GM21423 (cell line): ENCODE data around the gene GNG3.
"Not testable (repeated sequence)": the region's sequence is repeated elsewhere in the genome, so short reads cannot be mapped to it uniquely, and the experiment has no call there.

Experiments used
- ATAC-seq: cut with Tn5 transposase; IDR thresholded peaks from one replicate; pipeline ENCODE4 v1.9.1; 2021; ENCODE audit warnings: mild to moderate bottlenecking, moderate library complexity; ENCODE audit not compliant: unreplicated experiment

The GNG3 gene

GRCh38 chr11:62707277-62707861 lies at the start of gene GNG3, which contains the start of gene BSCL2:
Gene GNG3 (plus strand): TSS chr11:62707676. CDS start chr11:62708296, 620 bp downstream.
Gene BSCL2 (minus strand): TSS chr11:62707424. CDS start chr11:62707195, 229 bp downstream.
- no peak for ATAC-seq

DNA sequence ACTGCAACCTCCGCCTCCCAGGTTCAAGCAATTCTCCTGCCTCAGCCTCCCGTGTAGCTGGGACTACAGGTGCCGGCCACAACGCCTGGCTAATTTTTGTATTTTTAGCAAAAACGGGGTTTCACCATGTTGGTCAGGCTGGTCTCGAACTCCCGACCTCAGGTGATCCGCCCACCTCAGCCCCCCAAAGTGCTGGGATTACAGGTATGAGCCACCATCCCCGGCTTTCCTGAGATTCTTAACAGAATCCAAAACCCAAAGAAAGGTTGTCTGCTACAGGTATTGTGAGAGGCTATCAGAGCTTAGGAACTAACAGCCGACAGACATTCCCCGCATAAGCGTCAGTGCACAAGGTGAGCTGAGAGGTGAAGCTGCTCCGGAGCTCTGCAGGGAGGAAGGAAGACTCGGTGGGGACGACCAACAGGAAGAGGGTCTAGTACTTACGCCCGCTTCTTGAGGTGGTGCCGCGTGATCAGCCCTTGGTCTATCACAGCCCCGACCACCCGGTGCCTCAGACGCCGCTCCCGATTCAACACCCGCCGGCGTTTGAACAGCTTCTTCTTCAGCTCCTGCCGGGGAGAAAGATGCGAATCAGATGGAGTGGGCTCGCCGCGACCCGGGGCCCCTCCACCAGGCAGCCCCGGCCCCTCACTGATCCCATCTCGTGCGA lies 42.9 kb upstream of the GNG3 start:
- peak; percentile 21 for ATAC-seq

DNA sequence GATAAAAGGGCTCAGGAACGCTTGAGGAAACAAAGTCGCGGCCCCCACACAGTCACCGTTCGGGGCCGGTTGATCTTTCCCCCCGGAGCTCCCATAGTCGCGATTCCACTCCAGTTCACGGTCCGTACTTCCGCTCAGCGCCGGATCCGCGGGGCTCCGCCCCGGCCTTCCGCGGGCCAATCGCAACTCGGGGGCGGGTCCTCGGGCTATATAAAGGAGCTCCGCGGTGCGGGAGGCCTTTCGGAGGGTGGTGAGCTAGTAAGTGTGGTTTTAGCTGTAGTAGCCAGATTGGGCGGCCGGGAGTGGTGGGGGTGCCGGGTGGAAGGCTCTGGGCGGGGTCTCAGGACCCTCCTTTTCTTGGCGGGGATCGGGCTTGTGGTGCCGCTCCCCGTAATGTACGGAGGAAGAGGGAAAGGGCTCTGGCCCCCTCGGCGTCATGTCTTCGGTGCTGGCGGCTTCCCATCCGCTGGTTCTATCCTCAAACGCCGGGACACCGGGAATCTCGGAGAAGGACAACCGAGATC lies 42.3 kb upstream of the GNG3 start, which contains the start of the genes C11orf98 and CSKMT:
Gene C11orf98, minus strand, starts transcription at position 136 of the 524 bp plus-strand sequence. Its CDS starts 41 bp downstream, at position 95.
Gene CSKMT, plus strand, starts transcription at position 238 of the 524 bp plus-strand sequence. CDS start 568 bp downstream, outside the sequence.
- peak; percentile 86 for ATAC-seq

DNA sequence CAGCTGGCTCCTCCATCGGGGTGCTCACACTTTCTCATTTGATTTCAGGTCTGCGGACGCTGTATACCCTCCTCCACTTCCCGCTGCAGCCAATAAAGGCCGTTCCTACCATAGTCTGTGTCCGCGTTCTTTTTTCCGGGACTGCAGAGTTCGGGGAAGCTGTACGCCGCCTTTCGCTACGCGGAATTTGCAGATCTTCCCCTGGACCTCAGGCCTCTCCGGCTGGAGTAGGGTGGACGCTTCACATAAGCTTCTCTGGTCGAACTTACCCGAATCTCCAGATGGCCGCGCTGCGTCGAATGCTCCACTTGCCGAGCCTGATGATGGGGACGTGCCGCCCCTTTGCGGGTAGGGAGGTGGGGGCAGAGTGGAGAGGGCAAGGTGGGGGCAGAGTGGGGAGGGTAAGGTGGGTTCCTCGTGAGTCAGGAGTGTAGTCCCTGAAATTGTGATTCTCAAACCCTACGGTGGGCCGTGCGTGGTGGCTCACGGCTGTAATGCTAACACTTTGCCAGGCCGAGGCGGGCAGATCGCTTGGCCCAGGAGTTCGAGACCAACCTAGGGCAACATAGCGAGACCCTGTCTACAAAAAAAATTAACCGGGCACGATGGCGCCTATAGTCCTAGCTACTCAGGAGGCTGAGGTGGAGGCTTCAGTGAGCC lies 41.7 kb upstream of the GNG3 start:
- ATAC-seq, result peak; percentile 18

- no peak for ATAC-seq
Measured at GRCh38 chr11:62666259-62666926, 41.1 kb upstream of the GNG3 start.

- no peak for ATAC-seq
Measured at GRCh38 chr11:62667460-62667859, 40.0 kb upstream of the GNG3 start.

DNA sequence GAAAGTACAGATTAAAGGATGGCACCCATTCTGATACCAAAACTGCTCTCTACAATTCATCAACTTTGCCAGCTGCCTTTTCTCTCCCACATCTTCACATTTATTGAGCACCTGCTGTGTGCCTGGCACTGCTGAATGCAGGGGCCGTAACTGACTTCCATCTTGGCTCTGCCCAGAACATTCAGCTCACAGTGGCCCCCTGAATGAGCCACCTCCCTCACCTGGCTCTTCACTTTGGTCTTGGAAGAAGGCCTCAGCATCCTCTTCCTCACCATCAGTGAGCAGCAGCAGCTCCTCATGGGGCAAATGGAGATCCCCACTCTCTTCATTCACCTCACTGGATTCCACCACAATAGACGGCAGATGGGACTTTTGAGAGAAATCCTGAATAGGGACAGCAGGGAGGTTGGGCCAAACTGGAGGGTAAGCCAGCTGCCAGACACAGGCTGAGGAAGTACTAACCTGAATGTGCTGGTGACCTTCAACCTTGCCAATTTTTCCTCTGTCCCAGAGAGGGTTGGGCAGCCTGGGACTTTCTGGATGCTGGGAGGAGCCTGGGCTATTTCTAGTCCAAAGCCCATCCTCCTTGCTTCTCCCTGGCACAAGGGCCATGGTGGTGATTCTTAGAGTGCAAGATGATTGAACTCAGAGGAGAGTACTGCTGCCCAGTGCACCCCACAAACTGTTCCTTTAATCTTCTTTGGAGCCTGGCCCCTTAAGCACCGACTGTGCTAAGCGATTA lies 37.9 kb upstream of the GNG3 start:
- ATAC-seq, result no peak

- no peak for ATAC-seq
Measured at GRCh38 chr11:62671236-62671607, 36.3 kb upstream of the GNG3 start.

GRCh38 chr11:62671608-62672389 lies 35.7 kb upstream of the GNG3 start, which contains the start of the genes LBHD1 and UQCC3:
Gene LBHD1 (minus strand): TSS chr11:62672267. CDS start chr11:62670031, 2,236 bp downstream.
Gene UQCC3 (plus strand): TSS chr11:62671673. CDS start chr11:62671746, 73 bp downstream.
- ATAC-seq, result peak; percentile 60

DNA sequence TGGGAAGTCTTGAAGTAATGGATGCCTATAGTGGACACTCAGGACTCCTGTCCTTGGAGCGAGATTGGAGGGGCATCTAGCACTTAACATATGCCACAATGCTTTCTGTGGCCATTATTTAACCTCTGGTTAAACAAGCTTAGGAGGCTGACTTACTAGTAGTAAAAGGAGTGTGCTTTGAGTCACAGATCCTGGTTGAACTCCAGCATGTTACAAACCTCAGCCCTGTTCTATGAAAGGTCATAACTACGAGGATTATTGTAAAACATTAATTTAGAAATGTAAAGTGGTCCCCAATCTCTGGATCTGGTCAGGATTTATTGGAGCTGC lies 34.3 kb upstream of the GNG3 start:
- ATAC-seq, result no peak

DNA sequence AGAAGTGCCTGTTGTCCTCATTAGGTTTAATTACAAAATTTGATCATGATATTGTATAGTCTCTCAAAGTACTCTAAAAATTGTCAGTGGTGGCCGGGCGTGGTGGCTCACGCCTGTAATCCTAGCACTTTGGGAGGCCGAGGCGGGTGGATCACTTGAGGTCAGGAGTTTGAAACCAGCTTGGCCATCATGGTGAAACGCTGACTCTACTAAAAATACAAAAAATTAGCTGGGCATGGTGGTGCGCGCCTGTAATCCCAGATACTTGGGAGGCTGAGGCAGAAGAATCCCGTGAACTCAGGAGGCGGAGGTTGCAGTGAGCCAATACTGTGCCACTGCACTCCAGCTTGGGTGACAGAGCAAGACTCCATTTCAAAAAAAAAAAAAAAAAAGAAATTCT lies 32.1 kb upstream of the GNG3 start:
- ATAC-seq, result not testable (repeated sequence)

DNA sequence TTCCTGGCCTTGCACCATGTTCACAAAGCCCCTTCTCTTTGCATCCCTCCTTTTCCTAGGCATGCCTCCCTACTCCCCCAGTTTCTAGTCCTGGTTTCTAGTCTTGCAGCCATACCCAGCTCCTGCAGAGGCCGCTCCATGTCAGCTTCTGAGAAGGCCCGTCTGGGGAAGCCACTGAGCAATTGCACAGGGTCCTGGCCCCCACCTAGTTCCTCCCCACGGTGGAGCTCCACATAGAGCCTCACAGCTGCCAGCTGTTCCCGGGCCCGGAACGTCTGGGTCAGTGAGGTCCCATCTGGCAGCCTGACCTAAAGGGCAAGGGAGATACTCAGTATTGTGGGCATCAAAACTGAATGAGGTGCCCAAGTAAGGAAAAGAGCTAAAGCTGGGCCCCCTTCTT lies 30.8 kb upstream of the GNG3 start:
- no peak for ATAC-seq

GRCh38 chr11:62677156-62677555 lies 30.3 kb upstream of the GNG3 start:
- ATAC-seq, result no peak

GRCh38 chr11:62677714-62678113 lies 29.8 kb upstream of the GNG3 start:
- ATAC-seq, result no peak

GRCh38 chr11:62678433-62678769 lies 29.1 kb upstream of the GNG3 start:
- peak; percentile 10 for ATAC-seq

GRCh38 chr11:62678770-62679696 lies 28.4 kb upstream of the GNG3 start, which contains the start of gene UBXN1:
Gene UBXN1 (minus strand): TSS chr11:62679073. CDS start chr11:62678923, 150 bp downstream.
- peak; percentile 76 for ATAC-seq

- no peak for ATAC-seq
Measured at GRCh38 chr11:62680825-62681240, 26.6 kb upstream of the GNG3 start.

DNA sequence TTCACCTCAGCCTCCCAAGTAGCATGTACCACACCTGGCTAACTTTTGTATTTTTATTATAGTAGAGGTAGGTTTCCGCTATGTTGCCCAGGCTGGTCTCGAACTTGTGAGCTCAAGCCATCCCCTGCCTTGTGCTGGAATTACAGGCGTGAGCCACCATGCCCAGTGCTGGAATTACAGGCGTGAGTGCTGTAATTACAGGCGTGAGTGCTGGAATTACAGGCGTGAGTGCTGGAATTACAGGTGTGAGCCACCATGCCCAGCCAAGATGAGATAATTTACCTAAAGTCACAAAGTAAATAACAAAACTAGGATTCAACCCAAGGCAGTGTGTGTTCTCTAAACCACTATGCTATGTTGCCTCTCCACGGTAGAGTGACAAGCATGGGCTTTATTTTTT lies 25.0 kb upstream of the GNG3 start:
- ATAC-seq, result no peak
